HCT116 (cell line): ENCODE results near the gene OR13C9. TPM values are rescaled to one million over a fixed set of nuclear protein-coding genes. Genes with fewer than 3 reads are reported as not detected.

Experiments used
- ATAC-seq: fragments of 200-7000 bp; cut with Tn5 transposase; 2 replicates; pipeline ENCODE4 v1.9.1; 2020; ENCODE audit warnings: mild to moderate bottlenecking, moderate library complexity
- BruUV-seq: library from RNA; stranded (reverse); fragments of 400-500 nt; replicated peaks from 2 replicates; lab custom pipeline; 2021; lab: Mats Ljungman, UMichigan
- CTCF ChIA-PET: fragments of 300-600 bp; sonication (Branson Sonifier 250); formaldehyde crosslinking; loops from one replicate; lab custom pipeline; 2021; ENCODE audit warnings: antibody characterized with exemption; lab: Charles Lee
- POLR2A ChIA-PET: fragments of 300-600, 350-600 bp; sonication (Branson Sonifier 250); formaldehyde crosslinking; loops from one replicate; lab custom pipeline; 2021; ENCODE audit warnings: antibody characterized with exemption; lab: Charles Lee
- RAD21 ChIA-PET, 2 experiments: fragments of 300-600 bp; sonication (Branson Sonifier 250); formaldehyde crosslinking; loops; one replicate each; lab custom pipeline; 2023; ENCODE audit warnings: low total read pairs in 2 of 2; ENCODE audit not compliant: uncharacterized antibody in 2 of 2, unreplicated experiment in 2 of 2, low non-redundant PET in 1 of 2; lab: Charles Lee
- DNase-seq: peaks from one replicate; pipeline ENCODE4 v3.0.0-alpha.2; 2010; ENCODE audit warnings: low read depth, low spot score
- H2AFZ ChIP-seq: fragments of 200-600 bp; shearing (Covaris generic), sonication (generic); 2 replicates; pipeline ENCODE4 v1.6.1; 2017; ENCODE audit warnings: low read depth, mixed run types, mixed read lengths, antibody characterized with exemption, low read length; ENCODE audit not compliant: poor library complexity, severe bottlenecking
- H3K27ac ChIP-seq: 2 replicates; pipeline ENCODE4 v1.5.1; 2012; ENCODE audit warnings: low read depth, low read length
- H3K27me3 ChIP-seq: fragments of 200-600 bp; sonication (generic); 2 replicates; pipeline ENCODE4 v1.6.1; 2016; ENCODE audit warnings: mixed run types, low read length, mixed read lengths; ENCODE audit not compliant: insufficient read depth
- H3K36me3 ChIP-seq, 2 experiments: fragments of 200-500 bp in 1 of 2; fragments of 200-600 bp in 1 of 2; sonication (Bioruptor generic) in 1 of 2; sonication (generic) in 1 of 2; 2 replicates each; pipeline versions ENCODE4 v1.5.1 to v1.6.1; 2014 to 2016; ENCODE audit warnings: low read length in 2 of 2, inconsistent platforms in 1 of 2, mixed read lengths in 1 of 2, mixed run types in 1 of 2; ENCODE audit not compliant: insufficient read depth in 2 of 2, control insufficient read depth in 1 of 2
- H3K4me1 ChIP-seq, 2 experiments: fragments of 200-600 bp in 1 of 2; sonication (generic) in 1 of 2; 2 replicates each; pipeline versions ENCODE4 v1.5.1 to v1.6.1; 2012 to 2017; ENCODE audit warnings: low read length in 2 of 2, inconsistent platforms in 1 of 2, mild to moderate bottlenecking in 1 of 2, mixed read lengths in 1 of 2, mixed run types in 1 of 2, moderate library complexity in 1 of 2; ENCODE audit not compliant: insufficient read depth in 2 of 2, control insufficient read depth in 1 of 2
- H3K4me2 ChIP-seq: fragments of 200-600 bp; sonication (generic); 2 replicates; pipeline ENCODE4 v1.6.1; 2017; ENCODE audit warnings: mixed run types, low read length, mixed read lengths
- H3K4me3 ChIP-seq, 2 experiments: fragments of 200-600 bp in 1 of 2; sonication (generic) in 1 of 2; replicated peaks in 1 of 2; 2 replicates each; pipeline ENCODE4 v1.5.1; 2011 to 2016; ENCODE audit warnings: low read length in 2 of 2, control low read depth in 1 of 2, low read depth in 1 of 2, mild to moderate bottlenecking in 1 of 2, mixed read lengths in 1 of 2, mixed run types in 1 of 2
- H3K79me2 ChIP-seq: fragments of 200-600 bp; sonication (generic); 2 replicates; pipeline ENCODE4 v1.6.1; 2017; ENCODE audit warnings: mild to moderate bottlenecking, mixed run types, low read length, moderate library complexity, mixed read lengths; ENCODE audit not compliant: insufficient read depth
- H3K9ac ChIP-seq: fragments of 200-600 bp; sonication (generic); 2 replicates; pipeline ENCODE4 v1.6.1; 2016; ENCODE audit warnings: low read length, mixed read lengths
- H3K9me2 ChIP-seq: fragments of 200-600 bp; sonication (generic), shearing (Covaris generic); 2 replicates; pipeline ENCODE4 v1.6.1; 2017; ENCODE audit warnings: mixed run types, mild to moderate bottlenecking, moderate library complexity; ENCODE audit not compliant: insufficient read depth
- H3K9me3 ChIP-seq, 2 experiments: fragments of 200-500 bp in 1 of 2; fragments of 200-600 bp in 1 of 2; sonication (Bioruptor generic) in 1 of 2; sonication (generic) in 1 of 2; 2 replicates each; pipeline ENCODE4 v1.6.1; 2014 to 2017; ENCODE audit warnings: low read length in 2 of 2, mixed read lengths in 2 of 2, inconsistent platforms in 1 of 2, low read depth in 1 of 2, mild to moderate bottlenecking in 1 of 2, mixed run types in 1 of 2, moderate library complexity in 1 of 2; ENCODE audit not compliant: control insufficient read depth in 1 of 2, insufficient read depth in 1 of 2
- H4K20me1 ChIP-seq: fragments of 200-600 bp; sonication (generic), shearing (Covaris generic); 2 replicates; pipeline ENCODE4 v1.6.1; 2017; ENCODE audit warnings: mixed run types, mild to moderate bottlenecking, moderate library complexity; ENCODE audit not compliant: insufficient read depth
- CBX3 ChIP-seq: IDR thresholded peaks from 2 replicates; pipeline ENCODE4 v1.6.1; 2012; ENCODE audit warnings: low read depth
- CEBPB ChIP-seq: IDR thresholded peaks from 2 replicates; pipeline ENCODE4 v1.6.1; 2012; ENCODE audit warnings: low read depth
- CTCF ChIP-seq, 3 experiments: fragments of 200-600 bp in 1 of 3; sonication (generic) in 1 of 3; IDR thresholded peaks in 2 of 3; conservative IDR thresholded peaks in 1 of 3; 2 replicates each; pipeline ENCODE4 v1.5.1; 2012 to 2017; ENCODE audit warnings: low read depth in 2 of 3, low read length in 2 of 3, antibody characterized with exemption in 1 of 3, borderline replicate concordance in 1 of 3, control low read depth in 1 of 3, mild to moderate bottlenecking in 1 of 3, mixed read lengths in 1 of 3, mixed run types in 1 of 3, moderate library complexity in 1 of 3; ENCODE audit not compliant: insufficient read depth in 1 of 3
- EGR1 ChIP-seq: IDR thresholded peaks from 2 replicates; pipeline ENCODE4 v1.6.1; 2012; ENCODE audit warnings: low read depth
- ELF1 ChIP-seq: IDR thresholded peaks from 2 replicates; pipeline ENCODE4 v1.6.1; 2012; ENCODE audit warnings: low read depth, borderline replicate concordance
- EZH2 ChIP-seq: fragments of 200-600 bp; sonication (generic); IDR thresholded peaks from 2 replicates; pipeline ENCODE4 v1.6.1; 2017; ENCODE audit warnings: antibody characterized with exemption, mixed run types
- EZH2phosphoT487 ChIP-seq: fragments of 200-600 bp; IDR thresholded peaks from 2 replicates; pipeline ENCODE4 v1.6.1; 2018; ENCODE audit warnings: antibody characterized with exemption, borderline replicate concordance
- POLR2A ChIP-seq: IDR thresholded peaks from 2 replicates; pipeline ENCODE4 v1.7.0; 2011; ENCODE audit warnings: borderline replicate concordance; ENCODE audit not compliant: insufficient read depth, insufficient read length; ENCODE audit errors: extremely low read depth
- POLR2AphosphoS5 ChIP-seq: IDR thresholded peaks from 2 replicates; pipeline ENCODE4 v1.6.1; 2011; ENCODE audit warnings: mild to moderate bottlenecking, low read depth, low read length, moderate library complexity
- RAD21 ChIP-seq: IDR thresholded peaks from 2 replicates; pipeline ENCODE4 v1.6.1; 2012; ENCODE audit warnings: low read depth, mild to moderate bottlenecking
- SIN3A ChIP-seq: IDR thresholded peaks from 2 replicates; pipeline ENCODE4 v1.6.1; 2012; ENCODE audit warnings: low read depth
- SP1 ChIP-seq: IDR thresholded peaks from 2 replicates; pipeline ENCODE4 v1.6.1; 2012; ENCODE audit warnings: low read depth
- SRF ChIP-seq: IDR thresholded peaks from 2 replicates; pipeline ENCODE4 v1.6.1; 2012; ENCODE audit warnings: low read depth
- YY1 ChIP-seq: IDR thresholded peaks from 2 replicates; pipeline ENCODE4 v1.6.1; 2011; ENCODE audit warnings: low read length, low read depth, moderate library complexity, mild to moderate bottlenecking; ENCODE audit not compliant: insufficient replicate concordance; ENCODE audit errors: extremely low read depth
- ZFX ChIP-seq: fragments of 450-650 bp; IDR thresholded peaks from 2 replicates; pipeline ENCODE4 v1.6.1; 2017
- ZNF274 ChIP-seq: fragments of 200-500 bp; sonication (Bioruptor generic); IDR thresholded peaks from 2 replicates; pipeline ENCODE4 v1.6.1; 2014; ENCODE audit warnings: mild to moderate bottlenecking, low read depth, low read length, inconsistent platforms
- intact Hi-C: fragments of 100-400 bp; cut with micrococcal nuclease; formaldehyde crosslinking; loops from 2 replicates; pipeline ENCODE4 v1.10.0; 2022
- total RNA-seq: library from RNA; stranded (reverse); gene quantifications from one replicate; pipeline ENCODE4 v1.2.1, GENCODE V29; 2021; ENCODE audit not compliant: unreplicated experiment
- TF ChIP-seq, protein P1 (sequence below): IDR thresholded peaks from 2 replicates; pipeline ENCODE4 v1.6.1; 2012; ENCODE audit warnings: low read depth
- TF ChIP-seq, protein P2 (sequence below): IDR thresholded peaks from 2 replicates; pipeline ENCODE4 v1.6.1; 2012

Gene OR13C9
- total RNA-seq, 1 experiment from 2014 or later: not detected

DNA sequence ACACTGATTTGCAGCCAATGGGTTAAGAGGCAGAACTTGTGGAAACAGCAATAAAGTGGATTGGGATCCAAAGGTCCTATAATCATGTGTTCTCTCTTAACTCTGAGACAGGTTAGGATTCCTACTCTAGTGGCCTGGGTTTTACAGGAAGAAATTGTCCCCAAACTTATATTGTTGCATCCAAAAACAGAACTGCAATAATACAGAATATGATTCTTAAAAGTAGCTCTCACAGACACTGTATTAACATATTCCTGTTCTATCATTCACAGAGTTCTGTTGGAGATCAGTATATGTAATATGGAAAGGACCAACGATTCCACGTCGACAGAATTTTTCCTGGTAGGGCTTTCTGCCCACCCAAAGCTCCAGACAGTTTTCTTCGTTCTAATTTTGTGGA, 49.1 kb downstream of the OR13C9 start, which contains the start of gene OR13C8:
Gene OR13C8, plus strand, starts transcription at position 301 of the 400 bp plus-strand sequence. Its CDS starts 0 bp downstream, at position 301.
- Histone ChIP-seq H3K4me1 (no peaks in the 10 kb centered on the region), H3K4me2 (no peak within 1 kb of the TSS), H3K36me3 (no peaks in the 10 kb centered on the region), H4K20me1 (no peaks in the 10 kb centered on the region), H3K4me3 (no peak within 1 kb of the TSS), H3K79me2 (no peaks in the 10 kb centered on the region), H2AFZ (no peak within 1 kb of the TSS), H3K9me2 (no peaks in the 10 kb centered on the region), H3K27ac (no peak within 1 kb of the TSS), H3K9me3 (no peaks in the 10 kb centered on the region), H3K27me3 (no peaks in the 10 kb centered on the region), H3K9ac (no peak within 1 kb of the TSS)
- ChIA-PET POLR2A (no interaction called here), RAD21 (no interaction called here), CTCF (no interaction called here)
- DNase-seq (no peak), ATAC-seq (no peak)
- TF ChIP-seq YY1 (no peak), POLR2A (no peak), SIN3A (no peak), SRF (no peak), CBX3 (no peak), EZH2 (no peak), EGR1 (no peak), ELF1 (no peak), ZFX (no peak), ZNF274 (no peak), RAD21 (no peak), EZH2phosphoT487 (no peak), CEBPB (no peak), CTCF (IDR thresholded peaks at IDR 0.05 in 2 of 3, conservative IDR thresholded peaks at IDR 0.05 in 1 of 3; ENCODE audit: borderline replicate concordance in 1 of 3, insufficient read depth in 1 of 3, low read depth in 2 of 3, low read length in 2 of 3) (no peak), POLR2AphosphoS5 (no peak), SP1 (no peak)
- TF ChIP-seq, protein P1, sequence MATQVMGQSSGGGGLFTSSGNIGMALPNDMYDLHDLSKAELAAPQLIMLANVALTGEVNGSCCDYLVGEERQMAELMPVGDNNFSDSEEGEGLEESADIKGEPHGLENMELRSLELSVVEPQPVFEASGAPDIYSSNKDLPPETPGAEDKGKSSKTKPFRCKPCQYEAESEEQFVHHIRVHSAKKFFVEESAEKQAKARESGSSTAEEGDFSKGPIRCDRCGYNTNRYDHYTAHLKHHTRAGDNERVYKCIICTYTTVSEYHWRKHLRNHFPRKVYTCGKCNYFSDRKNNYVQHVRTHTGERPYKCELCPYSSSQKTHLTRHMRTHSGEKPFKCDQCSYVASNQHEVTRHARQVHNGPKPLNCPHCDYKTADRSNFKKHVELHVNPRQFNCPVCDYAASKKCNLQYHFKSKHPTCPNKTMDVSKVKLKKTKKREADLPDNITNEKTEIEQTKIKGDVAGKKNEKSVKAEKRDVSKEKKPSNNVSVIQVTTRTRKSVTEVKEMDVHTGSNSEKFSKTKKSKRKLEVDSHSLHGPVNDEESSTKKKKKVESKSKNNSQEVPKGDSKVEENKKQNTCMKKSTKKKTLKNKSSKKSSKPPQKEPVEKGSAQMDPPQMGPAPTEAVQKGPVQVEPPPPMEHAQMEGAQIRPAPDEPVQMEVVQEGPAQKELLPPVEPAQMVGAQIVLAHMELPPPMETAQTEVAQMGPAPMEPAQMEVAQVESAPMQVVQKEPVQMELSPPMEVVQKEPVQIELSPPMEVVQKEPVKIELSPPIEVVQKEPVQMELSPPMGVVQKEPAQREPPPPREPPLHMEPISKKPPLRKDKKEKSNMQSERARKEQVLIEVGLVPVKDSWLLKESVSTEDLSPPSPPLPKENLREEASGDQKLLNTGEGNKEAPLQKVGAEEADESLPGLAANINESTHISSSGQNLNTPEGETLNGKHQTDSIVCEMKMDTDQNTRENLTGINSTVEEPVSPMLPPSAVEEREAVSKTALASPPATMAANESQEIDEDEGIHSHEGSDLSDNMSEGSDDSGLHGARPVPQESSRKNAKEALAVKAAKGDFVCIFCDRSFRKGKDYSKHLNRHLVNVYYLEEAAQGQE: no peak
- TF ChIP-seq, protein P2, sequence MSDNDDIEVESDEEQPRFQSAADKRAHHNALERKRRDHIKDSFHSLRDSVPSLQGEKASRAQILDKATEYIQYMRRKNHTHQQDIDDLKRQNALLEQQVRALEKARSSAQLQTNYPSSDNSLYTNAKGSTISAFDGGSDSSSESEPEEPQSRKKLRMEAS: no peak
- no TSS peak for BruUV-seq
- intact Hi-C loops: no loop called here
